GM18511 (cell line): ENCODE results near the gene E4F1.

Experiments
- ATAC-seq: cut with Tn5 transposase; IDR thresholded peaks from one replicate; pipeline ENCODE4 v1.9.1; 2021; ENCODE audit warnings: mild to moderate bottlenecking, moderate library complexity; ENCODE audit not compliant: unreplicated experiment

Gene E4F1

GRCh38 chr16:2205967-2206313, 17.5 kb upstream of the E4F1 start:
- ATAC-seq = no peak

- ATAC-seq = no peak
Observed at GRCh38 chr16:2206420-2206779, 17.0 kb upstream of the E4F1 start.

- ATAC-seq = no peak
Observed at GRCh38 chr16:2206780-2207433, 16.5 kb upstream of the E4F1 start.

- no peak for ATAC-seq
Observed at GRCh38 chr16:2207872-2208271, 15.5 kb upstream of the E4F1 start.

- ATAC-seq = no peak
Observed at GRCh38 chr16:2208308-2208707, 15.1 kb upstream of the E4F1 start.

- no peak for ATAC-seq
Observed at GRCh38 chr16:2208772-2209171, 14.6 kb upstream of the E4F1 start.

GRCh38 chr16:2209258-2210008, 14.0 kb upstream of the E4F1 start:
- ATAC-seq = no peak

- no peak for ATAC-seq
Observed at GRCh38 chr16:2210009-2210332, 13.4 kb upstream of the E4F1 start.

GRCh38 chr16:2210386-2211365, 12.7 kb upstream of the E4F1 start, which contains the start of gene BRICD5:
Gene BRICD5 (minus strand): TSS chr16:2210863. CDS start chr16:2210833, 30 bp downstream.
- no peak for ATAC-seq

GRCh38 chr16:2211923-2212347, 11.5 kb upstream of the E4F1 start:
- no peak for ATAC-seq

- no peak for ATAC-seq
Observed at GRCh38 chr16:2212362-2213324, 10.7 kb upstream of the E4F1 start.

GRCh38 chr16:2213817-2214718, 9.3 kb upstream of the E4F1 start:
- ATAC-seq = peak; percentile 8

- ATAC-seq = peak; percentile 90
Observed at GRCh38 chr16:2214719-2214968, 8.7 kb upstream of the E4F1 start, which contains the start of gene PGP. Gene PGP (minus strand): TSS chr16:2214840. CDS start chr16:2214777, 63 bp downstream.

GRCh38 chr16:2216330-2216729, 7.1 kb upstream of the E4F1 start:
- ATAC-seq = no peak

- ATAC-seq = peak; percentile 28
Observed at GRCh38 chr16:2223942-2224486, 623 bp downstream of the E4F1 start.

- ATAC-seq = no peak
Observed at GRCh38 chr16:2226245-2226793, 2.9 kb downstream of the E4F1 start.

GRCh38 chr16:2226918-2227317, 3.5 kb downstream of the E4F1 start:
- ATAC-seq = no peak

GRCh38 chr16:2228161-2228824, 4.9 kb downstream of the E4F1 start:
- ATAC-seq = no peak
